Measurements from ENCODE around the gene WNT9A.

The WNT9A gene

GRCh38 chr1:227890451-227891222 lies 57.1 kb downstream of the WNT9A start:
- TF ChIP-seq, protein P1, sequence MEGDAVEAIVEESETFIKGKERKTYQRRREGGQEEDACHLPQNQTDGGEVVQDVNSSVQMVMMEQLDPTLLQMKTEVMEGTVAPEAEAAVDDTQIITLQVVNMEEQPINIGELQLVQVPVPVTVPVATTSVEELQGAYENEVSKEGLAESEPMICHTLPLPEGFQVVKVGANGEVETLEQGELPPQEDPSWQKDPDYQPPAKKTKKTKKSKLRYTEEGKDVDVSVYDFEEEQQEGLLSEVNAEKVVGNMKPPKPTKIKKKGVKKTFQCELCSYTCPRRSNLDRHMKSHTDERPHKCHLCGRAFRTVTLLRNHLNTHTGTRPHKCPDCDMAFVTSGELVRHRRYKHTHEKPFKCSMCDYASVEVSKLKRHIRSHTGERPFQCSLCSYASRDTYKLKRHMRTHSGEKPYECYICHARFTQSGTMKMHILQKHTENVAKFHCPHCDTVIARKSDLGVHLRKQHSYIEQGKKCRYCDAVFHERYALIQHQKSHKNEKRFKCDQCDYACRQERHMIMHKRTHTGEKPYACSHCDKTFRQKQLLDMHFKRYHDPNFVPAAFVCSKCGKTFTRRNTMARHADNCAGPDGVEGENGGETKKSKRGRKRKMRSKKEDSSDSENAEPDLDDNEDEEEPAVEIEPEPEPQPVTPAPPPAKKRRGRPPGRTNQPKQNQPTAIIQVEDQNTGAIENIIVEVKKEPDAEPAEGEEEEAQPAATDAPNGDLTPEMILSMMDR (IDR thresholded peaks at IDR 0.05; ENCODE audit: low read depth, low read length): no peak
- H3K4me3 ChIP-seq (ENCODE audit: low read depth, low read length): no peak overlapping the region

- H3K4me3 ChIP-seq (ENCODE audit: low read depth, low read length): no peak overlapping the region
- TF ChIP-seq, protein P1 (IDR thresholded peaks at IDR 0.05; ENCODE audit: low read depth, low read length): no peak
Observed at GRCh38 chr1:227889863-227890405, 57.8 kb downstream of the WNT9A start.

DNA sequence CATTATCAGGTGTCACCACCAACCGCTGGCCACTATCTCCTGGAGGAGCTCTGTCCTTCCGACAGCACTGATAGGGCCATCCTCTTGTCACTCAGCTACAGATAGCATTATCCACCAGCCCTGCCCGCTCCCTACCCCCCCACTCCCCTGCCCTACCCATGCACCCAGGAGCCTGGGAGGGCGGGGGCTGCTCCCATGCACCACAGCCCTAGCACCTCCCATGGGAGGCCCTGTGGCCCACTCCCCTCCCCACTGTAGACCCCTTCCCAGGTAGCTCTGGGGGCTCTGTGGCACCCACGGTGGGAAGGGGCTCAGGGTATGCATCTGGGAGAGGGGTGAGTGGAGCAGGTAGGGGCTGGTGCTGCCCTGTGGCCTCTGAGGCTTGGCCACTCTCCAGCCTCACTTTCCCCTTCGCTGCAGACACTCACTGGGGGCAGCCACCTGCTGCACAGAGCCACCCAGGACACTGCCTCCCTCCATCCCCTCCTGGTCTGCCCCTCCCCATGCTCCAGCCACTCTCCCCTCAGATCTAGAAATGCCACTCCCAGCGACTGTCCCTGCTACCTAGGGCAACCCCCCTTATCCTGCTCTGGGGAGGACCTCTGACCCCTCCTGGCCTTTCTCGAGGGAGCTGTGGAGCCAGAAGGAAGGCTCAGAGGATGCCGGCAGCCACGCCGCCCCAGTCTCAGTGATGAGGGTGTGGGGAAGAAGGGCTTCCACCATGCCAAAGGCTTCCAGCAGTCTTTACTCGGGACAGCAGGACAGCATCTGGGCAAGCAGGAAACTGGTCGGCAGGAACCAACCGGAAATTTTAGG lies 58.5 kb downstream of the WNT9A start:
- H3K4me3 ChIP-seq (ENCODE audit: low read depth, low read length): no peak overlapping the region
- TF ChIP-seq, protein P1 (IDR thresholded peaks at IDR 0.05; ENCODE audit: low read depth, low read length): no peak

DNA sequence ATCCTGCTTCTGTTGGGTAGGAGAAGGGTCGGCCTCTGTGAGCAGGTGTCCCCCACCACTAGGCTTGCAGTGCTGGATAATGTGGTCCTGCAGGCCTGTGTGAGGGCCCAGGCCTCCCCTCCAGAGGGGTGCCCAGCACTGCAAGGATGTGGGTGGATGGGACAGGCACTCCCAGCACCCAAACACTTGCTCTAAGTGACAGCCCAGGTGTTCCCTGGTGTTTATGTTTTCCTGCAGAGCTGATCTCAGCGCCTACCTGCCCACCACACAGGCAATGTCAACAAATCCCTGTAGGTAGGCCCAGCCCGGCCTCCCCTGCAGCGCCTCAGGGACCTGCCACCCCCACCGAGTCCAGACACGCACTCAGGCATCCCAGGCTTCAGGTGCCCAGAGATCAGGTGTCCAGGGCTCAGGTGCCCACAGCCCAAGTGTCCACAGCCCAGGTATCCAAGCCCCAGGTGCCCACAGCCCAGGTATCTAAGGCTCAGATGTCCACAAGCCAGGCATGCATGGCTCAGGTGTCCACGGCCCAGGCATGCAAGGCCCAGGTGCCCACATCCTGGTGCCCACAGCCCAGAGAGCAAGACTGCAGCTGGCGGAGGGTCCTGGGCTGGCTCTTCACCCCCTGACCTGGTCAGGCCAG lies 59.2 kb downstream of the WNT9A start:
- H3K4me3 ChIP-seq (ENCODE audit: low read depth, low read length): no peak overlapping the region
- TF ChIP-seq, protein P1 (IDR thresholded peaks at IDR 0.05; ENCODE audit: low read depth, low read length): no peak

GRCh38 chr1:227887697-227888403 lies 59.9 kb downstream of the WNT9A start:
- no peak overlapping the region for H3K4me3 ChIP-seq (ENCODE audit: low read depth, low read length)
- TF ChIP-seq, protein P1 (IDR thresholded peaks at IDR 0.05; ENCODE audit: low read depth, low read length): no peak

DNA sequence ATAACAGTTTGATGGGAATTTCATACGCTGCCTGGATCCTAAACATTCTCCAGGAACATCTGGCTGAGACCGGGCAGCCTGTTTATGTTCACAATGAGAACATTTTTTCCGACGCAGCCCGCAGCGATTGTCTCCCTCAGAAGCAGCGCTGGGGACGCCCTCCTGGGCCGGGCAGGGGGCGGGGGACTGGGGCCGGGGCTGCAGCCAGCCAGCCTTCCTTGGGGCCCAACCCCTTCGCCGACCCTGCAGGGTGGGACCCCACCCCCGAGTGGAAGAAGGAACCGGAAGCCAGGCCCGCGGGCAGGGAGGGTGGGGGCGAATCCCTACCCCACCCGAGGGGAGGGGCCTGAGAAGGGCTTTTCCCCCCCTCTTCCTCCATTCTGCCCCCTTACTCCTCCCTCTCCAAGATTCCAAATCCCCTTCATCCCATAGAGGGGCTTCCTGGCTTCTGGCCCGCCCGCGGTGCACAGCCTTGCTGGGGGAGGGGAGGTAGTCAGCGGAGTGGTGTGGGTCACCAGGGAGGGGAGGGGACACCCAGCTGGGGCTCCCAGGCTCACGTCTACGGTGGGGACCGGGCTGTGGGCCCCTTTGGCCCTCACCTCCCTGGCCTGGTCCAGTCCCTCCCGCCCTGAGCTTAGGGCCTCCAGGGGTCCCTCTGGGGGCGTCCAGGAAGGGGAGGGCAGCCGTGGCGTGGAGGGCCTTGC lies 60.6 kb downstream of the WNT9A start:
- peak overlapping the region; percentile 20; the same call in 1 of the 2 replicates for H3K4me3 ChIP-seq (ENCODE audit: low read depth, low read length)

More for the DNA sequence above, 60.6 kb downstream of the WNT9A start:
- TF ChIP-seq, protein P1 (IDR thresholded peaks at IDR 0.05; ENCODE audit: low read depth, low read length): no peak

All from WI38 (cell line).